Stomach smooth muscle (tissue), 2 donors: ENCODE data around the gene PTGDS.

Source experiments
- H3K27ac ChIP-seq: one replicate; pipeline ENCODE4 v1.7.0; 2013; ENCODE audit warnings: mild to moderate bottlenecking, low read length, inconsistent platforms
- H3K27me3 ChIP-seq, 2 donors: one replicate each; pipeline ENCODE4 v1.7.0; 2013; ENCODE audit warnings: low read length in 2 of 2; ENCODE audit not compliant: insufficient read depth in 2 of 2, control insufficient read depth in 1 of 2
- H3K36me3 ChIP-seq, 2 donors: one replicate each; pipeline ENCODE4 v1.7.0; 2013; ENCODE audit warnings: low read length in 2 of 2; ENCODE audit not compliant: control insufficient read depth in 2 of 2, insufficient read depth in 2 of 2
- H3K4me1 ChIP-seq: one replicate; pipeline ENCODE4 v1.7.0; 2013; ENCODE audit warnings: low read length; ENCODE audit not compliant: control insufficient read depth, insufficient read depth
- H3K4me3 ChIP-seq, 2 donors: one replicate each; pipeline ENCODE4 v1.7.0; 2013; ENCODE audit warnings: low read length in 2 of 2
- H3K9ac ChIP-seq, 2 donors: one replicate each; pipeline ENCODE4 v1.7.0; 2013; ENCODE audit warnings: low read length in 2 of 2, mild to moderate bottlenecking in 1 of 2
- H3K9me3 ChIP-seq, 2 donors: one replicate each; pipeline ENCODE4 v1.7.0; 2013; ENCODE audit warnings: low read length in 2 of 2; ENCODE audit not compliant: control insufficient read depth in 2 of 2
- donor health status: healthy.
- donor health status: Pancreatic carcinoma.

The PTGDS gene

DNA sequence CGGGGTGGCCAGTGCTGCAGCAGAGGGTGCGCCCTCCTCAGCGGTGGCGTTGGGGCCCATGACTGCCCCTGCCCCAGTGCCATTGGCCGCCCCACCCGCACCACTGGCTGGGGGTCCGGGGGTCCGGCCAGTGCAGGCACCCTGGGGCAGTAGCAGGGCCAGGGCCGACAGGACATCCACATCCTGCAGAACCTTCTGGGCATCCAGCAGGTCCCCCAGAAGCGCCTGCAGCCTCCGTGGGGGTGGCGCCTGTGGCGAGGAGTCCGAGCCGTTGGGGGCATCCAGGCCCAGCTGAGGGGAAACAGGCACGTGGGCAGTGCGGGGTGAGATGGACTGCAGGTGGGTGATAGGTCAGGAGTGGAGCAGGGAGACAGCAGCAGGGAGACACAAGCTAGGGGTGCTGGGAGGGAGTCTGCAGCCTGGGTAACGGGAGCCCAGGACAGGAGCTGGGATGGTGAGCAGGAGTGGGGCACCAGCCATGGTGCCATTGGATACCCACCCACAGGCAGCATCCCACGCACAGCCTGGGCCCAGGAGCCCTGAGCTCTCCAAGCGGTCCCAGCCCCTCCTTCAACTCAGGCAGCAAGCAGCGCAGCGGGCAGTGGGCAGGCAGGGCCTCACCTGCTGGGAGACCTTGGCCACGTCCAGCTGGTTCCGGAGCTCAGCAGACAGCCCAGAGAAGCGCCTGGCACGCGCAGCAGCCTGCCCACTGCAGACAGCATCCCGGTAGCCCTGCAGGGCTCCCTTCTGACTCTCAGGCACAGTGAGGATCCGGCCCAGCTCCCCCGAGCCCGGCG is 43.7 kb downstream of the PTGDS start:
- H3K9ac ChIP-seq = no peak overlapping the region
- no peak overlapping the region for H3K27ac ChIP-seq
- H3K27me3 ChIP-seq = no peaks in the 10 kb centered on the region
- no peaks in the 10 kb centered on the region for H3K9me3 ChIP-seq
- peaks cover 3 to 6% of the 10 kb centered on the region in 2 donors for H3K36me3 ChIP-seq
- no peak overlapping the region for H3K4me3 ChIP-seq
- H3K4me1 ChIP-seq = peaks cover 4% of the 10 kb centered on the region

DNA sequence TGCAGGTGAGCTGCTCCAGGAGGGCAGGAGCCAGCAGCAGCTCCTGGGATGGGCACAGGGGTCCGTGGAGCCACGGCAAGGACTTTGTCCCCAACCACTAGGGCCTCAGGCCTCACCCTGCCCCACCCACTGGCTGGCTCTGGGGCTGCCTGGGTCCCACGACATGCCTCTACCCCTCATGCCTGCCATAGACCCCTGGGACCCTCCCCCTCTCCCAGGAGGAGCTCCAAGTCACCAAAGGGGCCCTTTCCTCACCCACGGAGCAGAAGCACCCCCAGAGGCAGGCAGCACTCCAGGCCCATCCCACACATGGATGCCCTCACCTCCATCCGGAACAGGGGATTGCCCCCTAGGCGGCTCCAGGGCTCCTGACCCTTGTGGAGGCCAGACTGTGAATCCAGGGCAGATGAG is 44.3 kb downstream of the PTGDS start:
- H3K27me3 ChIP-seq = no peaks in the 10 kb centered on the region
- H3K9ac ChIP-seq = no peak overlapping the region
- H3K9me3 ChIP-seq = no peaks in the 10 kb centered on the region
- peaks cover 9% of the 10 kb centered on the region for H3K4me1 ChIP-seq
- no peak overlapping the region for H3K4me3 ChIP-seq
- H3K27ac ChIP-seq = no peak overlapping the region
- H3K36me3 ChIP-seq = peaks cover 0 to 4% of the 10 kb centered on the region in 2 donors

DNA sequence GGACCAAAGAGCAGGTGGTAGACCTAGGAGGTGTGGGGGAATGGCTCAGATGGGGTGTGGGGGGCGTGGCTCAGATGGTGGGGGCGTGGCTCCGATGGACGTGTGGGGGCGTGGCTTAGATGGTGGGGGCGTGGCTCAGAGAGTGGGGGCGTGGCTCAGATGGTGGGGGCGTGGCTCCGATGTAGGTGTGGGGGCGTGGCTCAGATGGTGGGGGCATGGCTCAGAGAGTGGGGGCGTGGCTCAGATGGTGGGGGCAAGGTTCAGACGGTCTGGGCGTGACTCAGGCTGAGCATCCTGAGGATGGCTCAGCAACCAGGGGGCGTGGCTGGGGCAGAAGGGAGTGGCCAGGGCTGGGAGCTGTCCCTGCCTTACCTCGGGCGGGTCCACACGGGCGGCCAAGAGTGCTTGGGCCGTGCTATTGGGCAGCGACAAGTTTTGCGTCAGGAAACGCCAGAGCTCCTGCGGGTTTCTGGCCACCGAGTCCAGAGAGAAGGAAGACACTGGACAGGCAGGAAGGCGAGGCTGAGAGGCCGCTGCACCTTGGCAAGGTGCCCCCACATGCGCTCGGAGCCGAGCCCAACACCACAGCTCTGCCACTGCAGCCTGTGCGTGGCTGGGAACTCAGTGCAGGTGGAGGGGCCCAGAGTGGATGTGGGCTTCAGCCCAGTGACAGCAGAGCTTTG is 44.8 kb downstream of the PTGDS start:
- no peak overlapping the region for H3K9ac ChIP-seq
- H3K9me3 ChIP-seq = no peaks in the 10 kb centered on the region
- H3K4me1 ChIP-seq = peaks cover 15% of the 10 kb centered on the region
- H3K4me3 ChIP-seq = no peak overlapping the region
- H3K27ac ChIP-seq = no peak overlapping the region
- no peaks in the 10 kb centered on the region for H3K27me3 ChIP-seq
- H3K36me3 ChIP-seq = peaks cover 0 to 2% of the 10 kb centered on the region in 2 donors

DNA sequence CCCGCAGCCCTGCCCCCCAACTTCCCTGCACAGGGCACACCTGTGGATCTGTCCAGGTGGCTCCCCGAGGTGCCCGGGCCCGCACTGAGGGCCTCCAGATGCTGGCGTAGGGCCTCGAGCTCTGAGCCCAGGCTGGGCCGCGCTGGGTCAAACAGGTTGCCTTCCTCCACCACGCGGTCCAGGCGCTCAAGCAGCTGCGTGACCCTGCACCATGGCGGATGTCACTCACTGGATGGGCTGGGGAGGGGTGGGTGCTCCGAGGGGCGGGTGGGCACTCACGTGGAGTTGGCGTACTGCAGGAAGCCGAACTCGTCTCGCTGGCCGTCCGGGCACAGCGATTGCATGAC is 45.3 kb downstream of the PTGDS start:
- Histone ChIP-seq H3K4me1 (peaks cover 20% of the 10 kb centered on the region), H3K9me3 (no peaks in the 10 kb centered on the region), H3K36me3 (no peaks in the 10 kb centered on the region), H3K4me3 (no peak overlapping the region), H3K9ac (no peak overlapping the region), H3K27me3 (no peaks in the 10 kb centered on the region), H3K27ac (no peak overlapping the region)

DNA sequence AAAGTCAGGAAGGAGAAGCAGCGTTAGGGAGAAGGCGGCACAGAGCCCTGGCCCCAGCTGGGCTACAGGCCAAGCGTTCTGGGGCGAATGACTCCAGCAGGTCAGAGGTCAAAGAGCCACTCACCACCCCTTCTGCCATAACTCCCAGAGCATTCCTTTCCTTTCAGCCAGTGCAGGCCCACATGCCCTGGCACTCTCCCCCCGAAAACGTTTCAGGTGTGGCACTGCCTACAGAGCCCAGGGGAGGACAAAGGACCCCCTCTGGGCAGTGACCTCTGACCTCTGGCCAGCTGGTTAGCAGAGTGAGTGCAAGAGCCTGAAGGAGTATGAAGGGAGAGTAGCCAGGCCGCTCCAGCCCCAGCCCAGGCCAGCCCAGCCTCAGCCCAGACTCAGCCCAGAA is 45.9 kb downstream of the PTGDS start:
- no peak overlapping the region for H3K4me3 ChIP-seq
- no peaks in the 10 kb centered on the region for H3K9me3 ChIP-seq
- no peak overlapping the region for H3K27ac ChIP-seq
- H3K9ac ChIP-seq = no peak overlapping the region
- H3K4me1 ChIP-seq = peaks cover 20% of the 10 kb centered on the region
- H3K36me3 ChIP-seq = no peaks in the 10 kb centered on the region
- no peaks in the 10 kb centered on the region for H3K27me3 ChIP-seq

DNA sequence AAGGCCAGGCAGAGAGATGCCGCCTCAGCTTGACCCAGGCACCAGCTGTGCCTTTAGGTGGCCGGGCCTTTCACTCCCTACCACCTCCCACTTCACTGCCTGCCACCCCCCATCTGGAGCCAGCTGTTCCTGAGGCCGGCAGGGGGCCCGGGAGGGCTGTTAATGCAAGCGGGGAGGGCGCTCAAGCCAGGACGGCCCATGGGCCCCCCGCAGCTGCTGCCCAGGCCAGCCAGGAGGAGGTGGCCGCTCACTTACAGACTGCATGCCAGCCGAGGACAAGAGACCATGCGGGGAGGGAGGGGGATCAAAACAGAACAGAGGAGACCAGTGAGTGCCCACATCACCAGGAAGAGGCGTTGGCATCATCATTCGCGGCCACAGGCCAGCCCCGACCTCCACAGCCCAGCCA is 46.3 kb downstream of the PTGDS start:
- Histone ChIP-seq H3K9ac (no peak overlapping the region), H3K36me3 (no peaks in the 10 kb centered on the region), H3K9me3 (no peaks in the 10 kb centered on the region), H3K27ac (no peak overlapping the region), H3K27me3 (no peaks in the 10 kb centered on the region), H3K4me3 (no peak overlapping the region), H3K4me1 (peaks cover 23% of the 10 kb centered on the region)

DNA sequence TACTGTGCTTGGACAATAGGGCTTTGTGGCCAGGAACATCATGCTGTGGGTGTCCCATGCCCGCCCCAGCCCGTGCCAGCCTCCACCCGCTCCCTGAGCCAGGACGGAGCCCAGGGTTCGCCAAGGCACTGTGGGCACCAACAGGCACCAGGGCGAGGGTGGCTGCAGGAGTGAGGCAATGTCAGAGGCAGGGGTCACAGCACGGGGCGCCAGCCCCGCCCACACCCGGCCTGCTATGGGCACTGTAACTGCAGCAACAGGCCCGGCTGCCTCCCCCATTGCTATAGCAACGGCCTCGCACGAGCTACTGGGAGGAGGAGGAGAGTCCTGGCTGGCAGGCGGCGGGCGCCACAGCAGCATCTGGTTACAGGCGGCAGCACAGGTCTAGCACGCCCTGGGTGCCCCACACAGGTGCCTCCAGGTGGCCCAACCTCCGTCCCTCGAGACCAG is 48.2 kb downstream of the PTGDS start:
- Histone ChIP-seq H3K4me3 (no peak overlapping the region), H3K9me3 (no peaks in the 10 kb centered on the region), H3K9ac (no peak overlapping the region), H3K27me3 (no peaks in the 10 kb centered on the region), H3K36me3 (no peaks in the 10 kb centered on the region), H3K27ac (no peak overlapping the region), H3K4me1 (peaks cover 33% of the 10 kb centered on the region)

DNA sequence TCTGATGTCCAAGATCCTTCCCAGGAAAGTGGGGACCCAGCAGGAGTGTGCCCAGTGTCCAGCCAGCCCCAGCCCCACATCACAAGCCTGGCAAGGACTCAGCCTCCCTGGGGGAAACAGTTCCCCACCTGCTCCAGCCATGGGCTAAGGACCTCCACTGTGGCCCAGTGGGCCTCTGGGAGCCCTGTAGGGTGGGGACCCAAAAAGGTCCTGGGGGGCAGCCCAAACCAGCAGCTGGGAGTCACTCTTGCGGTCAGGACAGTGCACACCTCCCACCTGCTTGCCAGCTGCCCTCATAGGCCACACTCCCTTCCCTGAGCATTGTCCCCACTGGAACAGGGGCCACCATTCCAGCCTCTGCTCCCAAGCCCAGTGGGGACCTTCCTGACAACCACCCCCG is 49.1 kb downstream of the PTGDS start:
- Histone ChIP-seq H3K4me1 (peaks cover 33% of the 10 kb centered on the region), H3K4me3 (no peak overlapping the region), H3K9ac (no peak overlapping the region), H3K9me3 (no peaks in the 10 kb centered on the region), H3K27me3 (no peaks in the 10 kb centered on the region), H3K27ac (no peak overlapping the region), H3K36me3 (no peaks in the 10 kb centered on the region)

DNA sequence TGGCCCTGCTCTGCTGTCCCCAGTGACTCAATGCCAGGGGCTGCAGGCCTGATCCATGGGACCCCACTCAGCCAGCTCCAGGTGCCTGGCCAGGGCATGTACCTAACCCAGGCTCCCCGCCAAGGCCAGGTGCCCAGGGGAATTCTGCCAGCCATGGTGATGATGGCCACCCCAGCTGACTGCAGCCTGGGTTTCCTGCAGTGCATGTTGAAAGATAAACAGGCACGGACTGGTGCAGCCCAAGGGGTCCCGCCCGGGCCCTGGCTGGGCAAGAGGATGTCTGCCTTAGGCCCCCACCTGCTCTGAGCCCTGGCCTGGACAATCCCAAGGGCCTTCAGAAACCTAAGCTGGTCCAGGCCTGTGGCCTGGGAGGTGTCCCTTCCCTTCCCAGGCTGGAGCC is 49.5 kb downstream of the PTGDS start:
- Histone ChIP-seq H3K27ac (no peak overlapping the region), H3K9ac (peak overlapping the region in 1 of 2 donors; percentile 41), H3K4me1 (peaks cover 33% of the 10 kb centered on the region), H3K4me3 (peak overlapping the region; percentile 47 to 74), H3K27me3 (no peaks in the 10 kb centered on the region), H3K9me3 (no peaks in the 10 kb centered on the region), H3K36me3 (no peaks in the 10 kb centered on the region)

DNA sequence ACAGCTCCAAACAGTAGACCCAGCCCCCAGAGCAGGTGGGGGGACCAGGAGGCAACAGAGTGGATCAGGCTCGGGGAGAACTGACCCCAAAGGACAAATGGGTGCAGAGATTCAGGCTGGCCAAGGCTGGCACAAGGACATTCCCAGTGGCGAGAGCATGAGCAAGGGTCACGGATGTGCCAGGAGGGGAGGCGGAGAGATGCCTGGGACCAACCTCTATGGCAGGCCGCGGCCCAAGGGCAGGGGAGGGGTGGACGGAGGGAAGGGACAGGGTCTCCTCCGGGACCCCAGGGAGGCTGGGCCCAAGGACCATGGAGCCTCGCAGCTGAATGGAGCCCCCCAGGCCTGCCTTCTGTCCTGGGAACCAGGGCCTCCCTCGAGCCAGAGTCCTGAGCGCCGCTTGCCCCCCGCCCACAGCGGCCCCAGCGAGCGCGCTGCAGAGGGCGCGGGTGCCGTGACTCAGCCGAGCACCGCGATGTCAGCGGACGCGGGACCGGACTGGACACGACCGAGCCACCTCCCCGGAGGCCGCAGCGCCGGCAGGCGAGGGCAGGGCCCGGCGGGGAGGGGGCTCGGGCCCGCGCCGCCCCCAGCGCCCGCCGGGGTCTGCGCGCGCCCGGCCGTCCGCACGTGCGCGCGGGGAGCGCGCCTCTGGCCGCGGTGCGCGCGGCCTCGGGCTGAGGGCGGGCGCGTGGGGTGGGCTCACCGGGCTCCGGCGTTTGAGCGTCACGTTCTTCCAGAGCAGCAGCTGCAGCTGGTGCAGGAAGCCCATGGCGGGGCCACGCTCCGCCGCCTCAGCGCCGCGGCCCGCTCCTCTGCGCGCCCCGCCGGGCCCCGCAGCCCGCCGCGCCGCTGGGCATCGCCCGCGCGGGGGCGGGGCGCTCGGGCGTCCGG is 50.3 kb downstream of the PTGDS start, which contains the start of gene ABCA2:
ABCA2 (minus strand) TSS at position 869 of the 894 bp plus-strand sequence; CDS start at position 772, 97 bp downstream.
- H3K36me3 ChIP-seq = no peaks in the 10 kb centered on the region
- peak within 1 kb of the TSS; percentile 64 to 73 for H3K9ac ChIP-seq
- H3K4me3 ChIP-seq = peak within 1 kb of the TSS; percentile 71 to 77
- peaks cover 33% of the 10 kb centered on the region for H3K4me1 ChIP-seq
- H3K27ac ChIP-seq = no peak within 1 kb of the TSS
- H3K9me3 ChIP-seq = no peaks in the 10 kb centered on the region
- no peaks in the 10 kb centered on the region for H3K27me3 ChIP-seq
